Epidermal melanocyte (primary cell): Measurements from ENCODE around the gene PI4K2A.

Experiments used
- DNase-seq: peaks from one replicate; pipeline ENCODE4 v3.0.0; 2011; ENCODE audit warnings: low spot score; ENCODE audit not compliant: insufficient read length

Gene PI4K2A

GRCh38 chr10:97640174-97640867 is at the start of gene PI4K2A:
PI4K2A (plus strand) TSS chr10:97640671; CDS start chr10:97640743, 72 bp downstream.
- peak; percentile 94 for DNase-seq

GRCh38 chr10:97590748-97591495 is 49.5 kb upstream of the PI4K2A start:
- DNase-seq: no peak

GRCh38 chr10:97593421-97593820 is 47.0 kb upstream of the PI4K2A start:
- no peak for DNase-seq

- DNase-seq: no peak
These were observed 44.1 kb upstream of the PI4K2A start for GRCh38 chr10:97596101-97597082.

GRCh38 chr10:97597778-97598177 is 42.7 kb upstream of the PI4K2A start:
- no peak for DNase-seq

GRCh38 chr10:97598407-97599271 is 41.8 kb upstream of the PI4K2A start:
- DNase-seq: no peak

GRCh38 chr10:97599272-97599619 is 41.2 kb upstream of the PI4K2A start:
- no peak for DNase-seq

GRCh38 chr10:97600616-97601015 is 39.9 kb upstream of the PI4K2A start:
- no peak for DNase-seq

- DNase-seq: no peak
These were observed 38.9 kb upstream of the PI4K2A start for GRCh38 chr10:97601268-97602215.

GRCh38 chr10:97607095-97607636 is 33.3 kb upstream of the PI4K2A start:
- no peak for DNase-seq

- DNase-seq: no peak
These were observed 31.4 kb upstream of the PI4K2A start for GRCh38 chr10:97608991-97609561.

GRCh38 chr10:97611473-97611872 is 29.0 kb upstream of the PI4K2A start:
- no peak for DNase-seq

- no peak for DNase-seq
These were observed 28.1 kb upstream of the PI4K2A start for GRCh38 chr10:97612386-97612785.

GRCh38 chr10:97618285-97618684 is 22.2 kb upstream of the PI4K2A start:
- no peak for DNase-seq

- DNase-seq: no peak
These were observed 21.7 kb upstream of the PI4K2A start for GRCh38 chr10:97618733-97619132.

GRCh38 chr10:97623277-97623676 is 17.2 kb upstream of the PI4K2A start:
- DNase-seq: no peak

GRCh38 chr10:97627731-97628130 is 12.7 kb upstream of the PI4K2A start:
- no peak for DNase-seq

- no peak for DNase-seq
These were observed 12.2 kb upstream of the PI4K2A start for GRCh38 chr10:97628228-97628627.

GRCh38 chr10:97629289-97629688 is 11.2 kb upstream of the PI4K2A start:
- DNase-seq: no peak
